Ishikawa (cell line): Measurements from ENCODE around the gene CNTROB.
A peak's percentile ranks its signal among the peaks of the same experiment; 100 is the strongest.

ENCODE experiments used
- CEBPB ChIP-seq: IDR thresholded peaks from 2 replicates; pipeline ENCODE4 v1.6.1; 2012
- CREB1 ChIP-seq: IDR thresholded peaks from 2 replicates; pipeline ENCODE4 v1.6.1; 2012; ENCODE audit warnings: low read depth
- EGR1 ChIP-seq: IDR thresholded peaks from 2 replicates; pipeline ENCODE4 v1.6.1; 2012
- EP300 ChIP-seq: IDR thresholded peaks from 2 replicates; pipeline ENCODE4 v1.6.1; 2012; ENCODE audit warnings: borderline replicate concordance
- FOXM1 ChIP-seq: IDR thresholded peaks from 2 replicates; pipeline ENCODE4 v1.6.1; 2012; ENCODE audit warnings: low read depth, borderline replicate concordance
- NFIC ChIP-seq: IDR thresholded peaks from 2 replicates; pipeline ENCODE4 v1.6.1; 2012
- RAD21 ChIP-seq: IDR thresholded peaks from 2 replicates; pipeline ENCODE4 v1.6.1; 2012; ENCODE audit warnings: low read depth
- REST ChIP-seq: IDR thresholded peaks from 2 replicates; pipeline ENCODE4 v1.6.1; 2012; ENCODE audit warnings: low read depth, mild to moderate bottlenecking
- TAF1 ChIP-seq: IDR thresholded peaks from 2 replicates; pipeline ENCODE4 v1.6.1; 2012; ENCODE audit warnings: low read depth, mild to moderate bottlenecking
- TCF12 ChIP-seq: IDR thresholded peaks from 2 replicates; pipeline ENCODE4 v1.6.1; 2012; ENCODE audit warnings: low read depth
- TEAD4 ChIP-seq: IDR thresholded peaks from 2 replicates; pipeline ENCODE4 v1.6.1; 2012
- YY1 ChIP-seq: IDR thresholded peaks from 2 replicates; pipeline ENCODE4 v1.6.1; 2012; ENCODE audit warnings: low read depth
- ZBTB7A ChIP-seq: IDR thresholded peaks from 2 replicates; pipeline ENCODE4 v1.6.1; 2012; ENCODE audit warnings: low read depth
- TF ChIP-seq, protein P1 (sequence below): IDR thresholded peaks from 2 replicates; pipeline ENCODE4 v1.6.1; 2012
- TF ChIP-seq, protein P2 (sequence below): IDR thresholded peaks from 2 replicates; pipeline ENCODE4 v1.6.1; 2012

CNTROB gene

DNA sequence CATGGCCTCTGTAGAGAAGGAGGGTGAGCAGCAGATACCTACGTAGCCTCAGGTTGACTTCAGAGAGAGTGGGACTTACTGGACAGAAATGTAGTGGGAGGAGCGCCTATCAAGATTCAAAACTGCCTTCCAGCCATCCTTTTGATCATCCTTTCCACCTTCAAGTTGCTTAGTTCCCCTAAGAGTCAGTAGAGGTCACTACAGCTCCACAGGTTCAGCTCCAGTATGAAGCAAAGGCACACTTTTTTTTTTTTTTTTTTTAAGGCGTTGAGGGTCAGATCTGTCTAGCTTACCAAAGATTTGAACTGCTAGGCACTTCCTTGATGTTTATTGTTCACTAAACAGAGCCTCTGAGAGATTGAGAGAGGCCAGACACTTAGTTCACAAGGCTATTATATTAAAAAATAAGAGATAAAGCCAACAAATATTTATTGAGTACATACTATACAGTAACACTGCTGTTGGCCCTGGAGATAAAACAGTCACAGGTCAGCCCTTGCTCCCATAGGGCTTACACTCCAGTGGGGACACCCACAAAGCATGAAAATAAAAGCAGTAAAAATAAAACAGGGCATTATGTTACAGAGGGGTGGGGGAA lies 19.0 kb upstream of the CNTROB start:
- TF ChIP-seq RAD21 (peak; percentile 82), FOXM1 (no peak), REST (no peak), ZBTB7A (no peak), EP300 (no peak)
- TF ChIP-seq, protein P1, sequence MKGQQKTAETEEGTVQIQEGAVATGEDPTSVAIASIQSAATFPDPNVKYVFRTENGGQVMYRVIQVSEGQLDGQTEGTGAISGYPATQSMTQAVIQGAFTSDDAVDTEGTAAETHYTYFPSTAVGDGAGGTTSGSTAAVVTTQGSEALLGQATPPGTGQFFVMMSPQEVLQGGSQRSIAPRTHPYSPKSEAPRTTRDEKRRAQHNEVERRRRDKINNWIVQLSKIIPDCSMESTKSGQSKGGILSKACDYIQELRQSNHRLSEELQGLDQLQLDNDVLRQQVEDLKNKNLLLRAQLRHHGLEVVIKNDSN, result no peak

GRCh38 chr17:7915179-7915610 lies 16.8 kb upstream of the CNTROB start:
- TF ChIP-seq EGR1, result no peak
- TF ChIP-seq, protein P1, result peak; percentile 18; the same call in 1 of the 2 replicates

DNA sequence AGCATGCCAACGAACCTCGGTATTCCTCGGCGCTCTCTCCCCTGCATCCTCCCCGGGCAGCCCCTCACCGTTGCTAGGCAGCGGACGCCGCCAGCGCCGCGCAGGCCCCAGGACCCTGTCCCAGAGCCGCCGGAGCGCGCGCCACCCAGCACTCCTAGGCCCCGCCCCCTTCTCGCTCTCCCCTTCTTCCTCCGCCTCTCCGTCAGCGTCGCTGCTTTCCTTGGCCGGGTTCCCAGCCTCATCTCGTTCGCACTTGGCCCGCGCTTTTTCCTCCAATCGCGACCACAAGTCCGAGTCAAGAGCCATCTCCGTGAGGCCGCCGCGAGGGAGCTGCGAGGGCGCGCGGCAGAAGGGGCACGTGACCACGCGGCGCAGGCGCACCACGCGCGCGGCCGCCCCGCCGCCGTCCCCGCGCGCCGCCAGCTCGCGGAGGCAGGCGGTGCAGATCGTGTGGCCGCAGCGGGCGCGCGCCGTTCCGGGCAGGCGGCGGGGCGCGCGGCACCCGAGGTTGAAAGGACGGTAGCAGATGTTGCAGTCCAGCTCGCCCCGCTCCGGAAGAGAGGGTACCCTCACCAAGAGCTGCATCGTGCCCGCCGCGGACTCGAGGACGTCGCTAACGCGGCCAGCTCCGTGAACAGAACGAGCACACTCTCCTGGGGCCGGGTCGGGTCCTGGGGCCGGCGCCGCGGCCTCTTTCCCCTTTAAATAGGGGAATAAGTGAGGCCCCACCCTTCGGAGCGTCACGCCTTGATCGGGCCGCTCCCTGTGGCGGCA lies 16.2 kb upstream of the CNTROB start, which contains the start of gene RNF227:
TSS of gene RNF227 (minus strand) at position 679 of the 774 bp plus-strand sequence. CDS start at position 585, 94 bp downstream.
- TF ChIP-seq YY1 (0 out of 2 replicates have a peak, but pooled peaks have one; percentile 31), TCF12 (0 out of 2 replicates have a peak, but pooled peaks have one; percentile 21), EGR1 (peak; percentile 21; the same call in 1 of the 2 replicates), CEBPB (no peak), TEAD4 (peak; percentile 46; the same call in 1 of the 2 replicates), EP300 (no peak), NFIC (peak; percentile 74), RAD21 (no peak)
- TF ChIP-seq, protein P2, sequence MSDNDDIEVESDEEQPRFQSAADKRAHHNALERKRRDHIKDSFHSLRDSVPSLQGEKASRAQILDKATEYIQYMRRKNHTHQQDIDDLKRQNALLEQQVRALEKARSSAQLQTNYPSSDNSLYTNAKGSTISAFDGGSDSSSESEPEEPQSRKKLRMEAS, result peak; percentile 98
- TF ChIP-seq, protein P1, result peak; percentile 97

- TF ChIP-seq ZBTB7A (peak; percentile 32; the same call in 1 of the 2 replicates), RAD21 (no peak), REST (no peak), NFIC (no peak), TCF12 (no peak), CEBPB (no peak), EGR1 (peak; percentile 80; the same call in 1 of the 2 replicates)
These were observed 15.7 kb upstream of the CNTROB start for GRCh38 chr17:7916385-7916682.

- TF ChIP-seq CEBPB (no peak), TEAD4 (no peak), TCF12 (no peak), NFIC (no peak), TAF1 (no peak), RAD21 (no peak), CREB1 (no peak), EGR1 (no peak), YY1 (no peak), FOXM1 (no peak), REST (no peak), ZBTB7A (no peak), EP300 (no peak)
- TF ChIP-seq, protein P2, result no peak
- TF ChIP-seq, protein P1, result no peak
These were observed 15.2 kb upstream of the CNTROB start for GRCh38 chr17:7916808-7917207.
